NB4 (cell line): Measurements from ENCODE around the gene ZBTB20.

ENCODE experiments used
- DNase-seq: peaks from one replicate; pipeline ENCODE4 v3.0.0; 2010; ENCODE audit warnings: low read depth
- H3K4me3 ChIP-seq: one replicate; pipeline ENCODE4 v1.5.1; 2011; ENCODE audit warnings: mild to moderate bottlenecking, low read depth, low read length, moderate library complexity
- CTCF ChIP-seq: IDR thresholded peaks from one replicate; pipeline ENCODE4 v1.5.1; 2012; ENCODE audit warnings: low read depth, low read length
- MAX ChIP-seq: IDR thresholded peaks from 2 replicates; pipeline ENCODE4 v1.6.1; 2011; ENCODE audit warnings: low read depth, low read length
- MYC ChIP-seq: IDR thresholded peaks from 2 replicates; pipeline ENCODE4 v1.6.1; 2011; ENCODE audit warnings: low read depth, low read length
- POLR2A ChIP-seq: IDR thresholded peaks from 2 replicates; pipeline ENCODE4 v1.6.1; 2011; ENCODE audit warnings: mild to moderate bottlenecking; ENCODE audit not compliant: insufficient read length; ENCODE audit errors: extremely low read depth

The ZBTB20 gene

GRCh38 chr3:115161866-115162265 lies 14.8 kb upstream of the ZBTB20 start:
- H3K4me3 ChIP-seq: no peak overlapping the region
- no peak for TF ChIP-seq CTCF
- TF ChIP-seq MAX: no peak
- TF ChIP-seq POLR2A: no peak
- TF ChIP-seq MYC: no peak
- no peak for DNase-seq

- no peak for DNase-seq
- no peak overlapping the region for H3K4me3 ChIP-seq
- no peak for TF ChIP-seq POLR2A
- no peak for TF ChIP-seq CTCF
- no peak for TF ChIP-seq MAX
- TF ChIP-seq MYC: no peak
Measured at GRCh38 chr3:115161168-115161834, 14.2 kb upstream of the ZBTB20 start.

DNA sequence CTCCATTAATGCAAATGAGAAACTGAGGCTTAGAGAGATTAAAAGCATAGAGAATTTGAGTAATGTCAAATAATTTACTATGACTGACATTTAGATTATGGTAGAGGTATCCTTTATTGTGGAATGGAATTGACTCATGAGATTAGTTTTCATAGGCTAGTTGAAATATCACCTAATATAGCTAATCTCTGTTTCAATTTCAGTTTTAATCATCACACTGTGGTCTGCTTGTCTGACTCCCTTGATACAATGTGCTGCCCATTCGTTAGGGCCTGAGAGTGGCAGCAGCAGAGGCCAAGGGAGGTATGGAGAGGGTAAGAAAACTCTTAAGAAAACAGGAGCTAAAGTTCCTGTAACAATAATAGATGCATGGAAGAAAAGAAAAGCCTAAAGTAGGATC lies 13.2 kb upstream of the ZBTB20 start:
- no peak overlapping the region for H3K4me3 ChIP-seq
- no peak for DNase-seq
- no peak for TF ChIP-seq MAX
- TF ChIP-seq MYC: no peak
- no peak for TF ChIP-seq POLR2A
- TF ChIP-seq CTCF: no peak

DNA sequence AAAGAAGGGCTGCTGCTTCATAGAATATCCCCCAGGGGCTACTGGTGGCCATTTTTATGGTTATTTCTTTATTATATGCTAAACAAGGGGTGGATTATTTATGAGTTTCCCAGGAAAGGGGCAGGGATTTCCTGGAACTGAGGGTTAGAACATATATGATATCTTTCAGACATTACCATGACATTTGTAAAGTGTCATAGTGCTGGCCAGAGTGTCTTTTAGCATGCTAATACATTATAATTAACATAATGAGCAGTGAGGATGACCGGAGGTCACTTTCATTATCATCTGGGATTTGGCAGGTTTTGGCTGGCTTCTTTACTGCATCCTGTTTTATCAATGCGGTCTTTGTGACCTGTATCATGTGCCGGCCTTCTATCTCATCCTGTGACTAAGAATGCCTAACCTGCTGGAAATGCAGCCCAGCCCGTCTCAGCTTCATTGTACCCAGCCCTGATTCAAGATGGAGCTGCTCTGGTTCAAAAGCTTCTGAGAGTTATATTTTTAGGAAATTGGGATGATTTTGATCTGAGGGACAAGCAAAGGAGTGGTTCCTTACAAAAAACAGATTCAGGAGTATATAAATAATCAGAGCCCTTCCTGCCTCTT lies 9.1 kb upstream of the ZBTB20 start:
- no peak for DNase-seq
- TF ChIP-seq MYC: no peak
- no peak for TF ChIP-seq POLR2A
- TF ChIP-seq MAX: no peak
- no peak for TF ChIP-seq CTCF
- H3K4me3 ChIP-seq: no peak overlapping the region

- TF ChIP-seq MYC (no peak), POLR2A (no peak), CTCF (no peak), MAX (no peak)
- DNase-seq: no peak
- no peak overlapping the region for H3K4me3 ChIP-seq
Measured at GRCh38 chr3:115154611-115155010, 7.5 kb upstream of the ZBTB20 start.

GRCh38 chr3:115151921-115152320 lies 4.8 kb upstream of the ZBTB20 start:
- no peak for DNase-seq
- no peak overlapping the region for H3K4me3 ChIP-seq
- TF ChIP-seq POLR2A (no peak), CTCF (no peak), MYC (no peak), MAX (no peak)
